M059J (cell line): ENCODE data around the gene PPM1J. TPM values are rescaled to one million over a fixed set of nuclear protein-coding genes. Genes with fewer than 3 reads are reported as not detected.
A peak's percentile ranks its signal among the peaks of the same experiment; 100 is the strongest.

Experiments used
- DNase-seq: peaks from one replicate; pipeline ENCODE4 v3.0.0-alpha.2; 2012; ENCODE audit warnings: low read depth
- total RNA-seq: library from RNA; depleted of rRNA; stranded (reverse); fragments of >200 nt; shearing (Covaris generic); gene quantifications from 2 replicates; pipeline ENCODE4 v1.2.3, GENCODE V29; 2014

Gene PPM1J
- total RNA-seq, 1 experiment from 2014 or later = 1.3 TPM

- DNase-seq = peak; percentile 99
These were observed 10.1 kb downstream of the PPM1J start for GRCh38 chr1:112704934-112705627.

GRCh38 chr1:112704391-112704933 is 10.7 kb downstream of the PPM1J start:
- no peak for DNase-seq

- DNase-seq = no peak
These were observed 11.4 kb downstream of the PPM1J start for GRCh38 chr1:112703706-112704105.

- DNase-seq = no peak
These were observed 12.5 kb downstream of the PPM1J start for GRCh38 chr1:112702420-112703261.

- peak; percentile 65 for DNase-seq
These were observed 13.1 kb downstream of the PPM1J start for GRCh38 chr1:112702067-112702395.

GRCh38 chr1:112701227-112702066 is 13.7 kb downstream of the PPM1J start:
- DNase-seq = no peak

- DNase-seq = peak; percentile 97
These were observed 14.6 kb downstream of the PPM1J start for GRCh38 chr1:112700290-112701226.

- no peak for DNase-seq
These were observed 15.5 kb downstream of the PPM1J start for GRCh38 chr1:112699425-112700144.

GRCh38 chr1:112698366-112699310 is 16.5 kb downstream of the PPM1J start:
- DNase-seq = peak; percentile 51

GRCh38 chr1:112697781-112698201 is 17.3 kb downstream of the PPM1J start:
- no peak for DNase-seq

GRCh38 chr1:112696578-112697314 is 18.4 kb downstream of the PPM1J start:
- DNase-seq = no peak

- DNase-seq = no peak
These were observed 19.9 kb downstream of the PPM1J start for GRCh38 chr1:112695276-112695675.

- DNase-seq = no peak
These were observed 20.7 kb downstream of the PPM1J start for GRCh38 chr1:112694363-112694929.

GRCh38 chr1:112693821-112694220 is 21.3 kb downstream of the PPM1J start:
- DNase-seq = no peak

GRCh38 chr1:112692681-112693080 is 22.5 kb downstream of the PPM1J start:
- DNase-seq = no peak

- DNase-seq = no peak
These were observed 25.3 kb downstream of the PPM1J start for GRCh38 chr1:112689842-112690237.

- no peak for DNase-seq
These were observed 25.8 kb downstream of the PPM1J start for GRCh38 chr1:112689196-112689841.
